Liver (tissue), 3 donors: ENCODE measurements around the gene PRKAA1.

ENCODE experiments used
- CTCF ChIP-seq: fragments of 150-350 bp; IDR thresholded peaks from 2 replicates; pipeline ENCODE4 v1.5.1; 2017; ENCODE audit warnings: improper control_type of control experiment, low read depth, low read length; ENCODE audit not compliant: missing input control
- EGR1 ChIP-seq, 2 donors: IDR thresholded peaks; 2 replicates each; pipeline ENCODE4 v1.6.1; 2016 to 2018; ENCODE audit warnings: antibody characterized with exemption in 2 of 2, low read depth in 2 of 2
- RAD21 ChIP-seq, 2 donors: IDR thresholded peaks; 2 replicates each; pipeline ENCODE4 v1.6.1; 2016; ENCODE audit warnings: antibody characterized with exemption in 2 of 2, mild to moderate bottlenecking in 2 of 2
- YY1 ChIP-seq: IDR thresholded peaks from 2 replicates; pipeline ENCODE4 v1.6.1; 2016; ENCODE audit warnings: antibody characterized with exemption, mild to moderate bottlenecking
- ZBTB33 ChIP-seq: IDR thresholded peaks from 2 replicates; pipeline ENCODE4 v1.6.1; 2016; ENCODE audit warnings: antibody characterized with exemption
- donor health status: healthy.
- donor health status: healthy.

GRCh38 chr5:40780858-40781257 lies 17.3 kb downstream of the PRKAA1 start:
- TF ChIP-seq RAD21 (IDR thresholded peaks at IDR 0.05) (no peak), YY1 (no peak), CTCF (no peak), EGR1 (IDR thresholded peaks at IDR 0.05; ENCODE audit: low read depth in 2 of 2) (no peak), ZBTB33 (no peak)
